ENCODE data around the gene C9orf57. TPM values are rescaled to one million over a fixed set of nuclear protein-coding genes. Genes with fewer than 3 reads are reported as not detected.

Gene C9orf57
- total and polyA plus RNA-seq, 2 of the 13 experiments (the other 11 are each of a cell fraction or from before 2014, with no cell fraction given): 0.09 TPM; not detected in 1

DNA sequence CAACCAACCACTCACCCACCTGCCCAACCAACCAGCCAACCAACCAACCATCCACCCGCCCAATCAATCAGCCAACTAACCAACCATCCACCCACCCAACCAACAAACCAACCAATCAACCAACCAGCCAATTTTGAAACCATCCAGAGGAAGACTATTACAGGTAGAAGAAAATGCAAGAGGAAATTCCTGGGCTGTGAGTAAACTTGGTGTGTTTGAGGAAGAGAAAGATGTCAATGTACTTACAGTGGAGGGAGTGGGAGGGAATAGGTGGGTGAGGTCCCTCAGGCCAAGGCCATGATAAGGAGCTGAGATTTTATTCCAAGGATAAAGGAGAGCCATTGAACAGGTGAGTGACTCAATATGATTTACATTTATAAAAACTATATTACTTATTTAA lies 30.4 kb downstream of the C9orf57 start:
- in situ Hi-C loops (cut with HindIII; ENCODE audit: extremely low pct_ligation_motif_present, low pct_unique_long_range_greater_than_20kb) (loop anchor here (25.0 kb wide), 3 partner anchors 107 to 782 kb away; partner anchors contain the start of gene GDA), intact Hi-C loops (cut with micrococcal nuclease; ENCODE audit: unreplicated experiment) (no loop called here)
- FAIRE-seq (no peak), DNase-seq (ENCODE audit: low spot score) (no peak), ATAC-seq (no peak)
- no peak overlapping the region for H3K9ac ChIP-seq (ENCODE audit: insufficient read depth, low read depth, low read length)
- no peak overlapping the region for H3K4me3 ChIP-seq (replicated peaks in 1 of 3; ENCODE audit: insufficient read depth in 1 of 3, low read depth in 2 of 3, low read length in 3 of 3)
- H2AFZ ChIP-seq (ENCODE audit: low read length): no peak overlapping the region
- no peak overlapping the region for H3K27ac ChIP-seq (ENCODE audit: extremely low read length, insufficient read depth, low read length)
- no peak overlapping the region for H3K4me2 ChIP-seq (ENCODE audit: low read depth, low read length)
- no peaks in the 10 kb centered on the region for H4K20me1 ChIP-seq (ENCODE audit: insufficient read depth, low read length)
- H3K27me3 ChIP-seq (ENCODE audit: control insufficient read depth in 1 of 2, insufficient read depth in 2 of 2, low read length in 2 of 2): no peaks in the 10 kb centered on the region
- no peaks in the 10 kb centered on the region for H3K36me3 ChIP-seq (replicated peaks in 1 of 2; ENCODE audit: control insufficient read depth in 1 of 2, insufficient read depth in 2 of 2, low read length in 2 of 2)
- WGBS (ENCODE audit: low lambda C conversion rate): 80% methylated on average over 1 of the region's 1 CpG
- no TSS peak for BruUV-seq (replicated peaks)
- CTCF ChIA-PET (ENCODE audit: low intra/inter-chr PET ratio, low total read pairs): no interaction called here
- no peak for TF ChIP-seq NFIC (IDR thresholded peaks at IDR 0.05; ENCODE audit: low read length)
- TF ChIP-seq BHLHE40 (IDR thresholded peaks at IDR 0.05; ENCODE audit: low read length): no peak
- no peak for TF ChIP-seq ZFP37 (CRISPR knock-in tag; IDR thresholded peaks at IDR 0.05; ENCODE audit: borderline replicate concordance)
- TF ChIP-seq, protein P1, sequence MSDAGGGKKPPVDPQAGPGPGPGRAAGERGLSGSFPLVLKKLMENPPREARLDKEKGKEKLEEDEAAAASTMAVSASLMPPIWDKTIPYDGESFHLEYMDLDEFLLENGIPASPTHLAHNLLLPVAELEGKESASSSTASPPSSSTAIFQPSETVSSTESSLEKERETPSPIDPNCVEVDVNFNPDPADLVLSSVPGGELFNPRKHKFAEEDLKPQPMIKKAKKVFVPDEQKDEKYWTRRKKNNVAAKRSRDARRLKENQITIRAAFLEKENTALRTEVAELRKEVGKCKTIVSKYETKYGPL (CRISPR knock-in tag; IDR thresholded peaks at IDR 0.05): no peak
- TF ChIP-seq SSRP1 (CRISPR knock-in tag; IDR thresholded peaks at IDR 0.05): no peak
- TF ChIP-seq ZNF460 (CRISPR knock-in tag; IDR thresholded peaks at IDR 0.05; ENCODE audit: borderline replicate concordance): no peak
- no peak for TF ChIP-seq PHF20 (CRISPR knock-in tag; IDR thresholded peaks at IDR 0.05)
- no peak for TF ChIP-seq ZSCAN29 (CRISPR knock-in tag; conservative IDR thresholded peaks at IDR 0.05)
- no peak for TF ChIP-seq SIN3A (IDR thresholded peaks at IDR 0.05; ENCODE audit: borderline replicate concordance, low read depth, low read length)
- TF ChIP-seq, protein P2, sequence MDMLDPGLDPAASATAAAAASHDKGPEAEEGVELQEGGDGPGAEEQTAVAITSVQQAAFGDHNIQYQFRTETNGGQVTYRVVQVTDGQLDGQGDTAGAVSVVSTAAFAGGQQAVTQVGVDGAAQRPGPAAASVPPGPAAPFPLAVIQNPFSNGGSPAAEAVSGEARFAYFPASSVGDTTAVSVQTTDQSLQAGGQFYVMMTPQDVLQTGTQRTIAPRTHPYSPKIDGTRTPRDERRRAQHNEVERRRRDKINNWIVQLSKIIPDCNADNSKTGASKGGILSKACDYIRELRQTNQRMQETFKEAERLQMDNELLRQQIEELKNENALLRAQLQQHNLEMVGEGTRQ (IDR thresholded peaks at IDR 0.05; ENCODE audit: low read depth, low read length): no peak
- TF ChIP-seq, protein P2 (CRISPR knock-in tag; IDR thresholded peaks at IDR 0.05; ENCODE audit: borderline replicate concordance): no peak
- TF ChIP-seq ZNF792 (CRISPR knock-in tag; IDR thresholded peaks at IDR 0.05): no peak
- no peaks in the 10 kb centered on the region for H3K79me2 ChIP-seq (ENCODE audit: insufficient read depth, low read length)
- POLR2A ChIA-PET: no interaction called here
- peaks cover 23% of the 10 kb centered on the region for H3K4me1 ChIP-seq (ENCODE audit: insufficient read depth, low read length)
- no peaks in the 10 kb centered on the region for H3K9me3 ChIP-seq (ENCODE audit: low read length)

Data from HepG2 (cell line).